ENCODE measurements around the gene DSCAM.

Gene DSCAM

GRCh38 chr21:40158366-40158765 is 688.6 kb downstream of the DSCAM start:
- no peak for DNase-seq

- no peak for DNase-seq
Measured at GRCh38 chr21:40155563-40155962, 691.4 kb downstream of the DSCAM start.

- DNase-seq: no peak
Measured at GRCh38 chr21:40153351-40153750, 693.6 kb downstream of the DSCAM start.

- no peak for DNase-seq
Measured at GRCh38 chr21:40152476-40152875, 694.5 kb downstream of the DSCAM start.

GRCh38 chr21:40151611-40152010 is 695.3 kb downstream of the DSCAM start:
- no peak for DNase-seq

- no peak for DNase-seq
Measured at GRCh38 chr21:40146216-40146837, 700.6 kb downstream of the DSCAM start.

GRCh38 chr21:40143822-40144525 is 703.0 kb downstream of the DSCAM start:
- peak; percentile 75 for DNase-seq

GRCh38 chr21:40141621-40142020 is 705.3 kb downstream of the DSCAM start:
- DNase-seq: no peak

GRCh38 chr21:40140675-40141074 is 706.3 kb downstream of the DSCAM start:
- no peak for DNase-seq

- no peak for DNase-seq
Measured at GRCh38 chr21:40139636-40140035, 707.3 kb downstream of the DSCAM start.

GRCh38 chr21:40136571-40136970 is 710.4 kb downstream of the DSCAM start:
- DNase-seq: no peak

- no peak for DNase-seq
Measured at GRCh38 chr21:40134731-40135492, 712.0 kb downstream of the DSCAM start.

- no peak for DNase-seq
Measured at GRCh38 chr21:40130476-40130875, 716.5 kb downstream of the DSCAM start.

GRCh38 chr21:40129809-40130208 is 717.1 kb downstream of the DSCAM start:
- DNase-seq: no peak

GRCh38 chr21:40128891-40129290 is 718.1 kb downstream of the DSCAM start:
- no peak for DNase-seq

GRCh38 chr21:40120940-40121575 is 725.9 kb downstream of the DSCAM start:
- DNase-seq: peak; percentile 28

GRCh38 chr21:40118527-40118926 is 728.4 kb downstream of the DSCAM start:
- no peak for DNase-seq

- DNase-seq: no peak
Measured at GRCh38 chr21:40117236-40117635, 729.7 kb downstream of the DSCAM start.

- no peak for DNase-seq
Measured at GRCh38 chr21:40115775-40116174, 731.2 kb downstream of the DSCAM start.

- no peak for DNase-seq
Measured at GRCh38 chr21:40102682-40103081, 744.3 kb downstream of the DSCAM start.

GRCh38 chr21:40099809-40100208 is 747.1 kb downstream of the DSCAM start:
- no peak for DNase-seq

- DNase-seq: no peak
Measured at GRCh38 chr21:40095477-40095876, 751.5 kb downstream of the DSCAM start.

- no peak for DNase-seq
Measured at GRCh38 chr21:40080385-40080784, 766.6 kb downstream of the DSCAM start.

- no peak for DNase-seq
Measured at GRCh38 chr21:40074710-40075109, 772.2 kb downstream of the DSCAM start.

Measured in RPMI8226 (cell line).